ENCODE data around the gene DNAJC24.

Gene DNAJC24

DNA sequence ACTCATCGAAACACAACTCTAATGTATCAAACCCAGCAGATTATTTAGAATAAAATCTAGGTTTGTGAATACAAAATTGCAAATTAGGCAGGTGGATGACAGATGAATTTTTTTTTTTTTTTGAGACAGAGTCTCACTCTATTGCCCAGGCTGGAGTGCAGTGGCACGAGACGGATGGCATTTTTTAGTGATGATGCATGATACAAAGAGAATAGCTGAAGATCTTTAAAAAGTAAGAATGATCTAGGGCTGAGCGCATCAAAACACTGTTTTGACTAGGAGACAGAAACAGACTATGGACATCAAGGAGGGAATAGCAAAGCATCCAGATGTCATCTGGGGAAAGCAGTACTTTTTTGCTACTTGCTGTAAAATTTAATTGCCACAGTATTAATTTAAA, 76.0 kb downstream of the DNAJC24 start:
- Histone ChIP-seq H3K27ac (no peak overlapping the region), H2AFZ (no peak overlapping the region), H3K36me3 (ENCODE audit: control insufficient read depth, insufficient read depth, low read length) (no peaks in the 10 kb centered on the region), H3K79me2 (no peaks in the 10 kb centered on the region), H3K9me3 (ENCODE audit: control insufficient read depth, low read length) (no peaks in the 10 kb centered on the region), H3K4me1 (no peaks in the 10 kb centered on the region), H3K9ac (no peak overlapping the region), H3K4me2 (ENCODE audit: low read length) (no peak overlapping the region), H3K4me3 (ENCODE audit: low read depth, low read length) (no peak overlapping the region), H3K27me3 (ENCODE audit: control insufficient read depth, insufficient read depth, low read length) (no peaks in the 10 kb centered on the region)
- TF ChIP-seq CTCF (IDR thresholded peaks at IDR 0.05) = no peak

DNA sequence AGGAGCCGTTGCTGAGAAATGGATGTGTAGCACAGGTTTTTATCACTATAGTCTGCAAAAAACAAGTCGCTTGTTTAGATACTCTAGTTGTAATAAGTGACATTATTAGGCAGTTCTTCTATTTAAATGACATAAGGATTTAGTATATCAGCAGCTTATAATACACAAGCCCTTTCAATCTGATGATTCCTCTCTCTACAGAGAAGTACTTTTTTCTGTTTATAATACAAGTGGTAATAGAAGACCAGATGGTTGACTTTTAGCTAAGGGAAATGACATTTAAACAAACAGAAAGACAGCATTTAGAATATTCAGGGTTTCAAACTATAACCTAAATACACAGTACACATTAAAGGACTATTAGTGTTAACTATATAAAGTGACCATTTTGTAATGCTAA, 79.4 kb downstream of the DNAJC24 start:
- Histone ChIP-seq H3K4me2 (ENCODE audit: low read length) (no peak overlapping the region), H3K4me3 (ENCODE audit: low read depth, low read length) (no peak overlapping the region), H3K27ac (no peak overlapping the region), H3K36me3 (ENCODE audit: control insufficient read depth, insufficient read depth, low read length) (no peaks in the 10 kb centered on the region), H2AFZ (no peak overlapping the region), H3K9ac (no peak overlapping the region), H3K79me2 (no peaks in the 10 kb centered on the region), H3K9me3 (ENCODE audit: control insufficient read depth, low read length) (no peaks in the 10 kb centered on the region), H3K27me3 (ENCODE audit: control insufficient read depth, insufficient read depth, low read length) (no peaks in the 10 kb centered on the region), H3K4me1 (no peaks in the 10 kb centered on the region)
- TF ChIP-seq CTCF (IDR thresholded peaks at IDR 0.05) = no peak

DNA sequence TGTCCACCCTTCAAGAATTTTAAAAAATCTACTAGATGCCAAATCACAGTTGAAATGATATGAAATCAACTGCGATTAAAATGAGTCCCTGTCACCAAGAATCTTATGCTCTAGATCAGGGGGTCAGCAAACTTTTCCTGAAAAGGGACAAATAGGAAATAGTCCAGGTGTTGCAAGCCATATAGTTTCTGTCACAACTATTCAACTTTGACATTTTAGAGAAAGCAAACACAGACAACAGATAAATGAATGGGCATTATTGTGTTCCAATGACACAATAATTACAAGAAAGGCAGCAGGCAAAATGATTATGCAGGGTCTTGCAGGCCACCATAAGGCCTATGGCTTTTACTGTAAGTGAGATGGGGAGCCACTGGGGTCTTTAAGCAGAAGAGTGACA, 81.2 kb downstream of the DNAJC24 start:
- no peak overlapping the region for H3K27ac ChIP-seq
- H3K4me3 ChIP-seq (ENCODE audit: low read depth, low read length) = no peak overlapping the region
- H3K9me3 ChIP-seq (ENCODE audit: control insufficient read depth, low read length) = no peaks in the 10 kb centered on the region
- no peak overlapping the region for H3K9ac ChIP-seq
- no peak overlapping the region for H3K4me2 ChIP-seq (ENCODE audit: low read length)
- no peak for TF ChIP-seq CTCF (IDR thresholded peaks at IDR 0.05)
- no peaks in the 10 kb centered on the region for H3K36me3 ChIP-seq (ENCODE audit: control insufficient read depth, insufficient read depth, low read length)
- H2AFZ ChIP-seq = no peak overlapping the region
- H3K4me1 ChIP-seq = no peaks in the 10 kb centered on the region
- H3K79me2 ChIP-seq = no peaks in the 10 kb centered on the region
- H3K27me3 ChIP-seq (ENCODE audit: control insufficient read depth, insufficient read depth, low read length) = no peaks in the 10 kb centered on the region

GRCh38 chr11:31455177-31455576, 85.5 kb downstream of the DNAJC24 start:
- Histone ChIP-seq H3K4me2 (ENCODE audit: low read length) (no peak overlapping the region), H2AFZ (no peak overlapping the region), H3K9me3 (ENCODE audit: control insufficient read depth, low read length) (no peaks in the 10 kb centered on the region), H3K4me1 (no peaks in the 10 kb centered on the region), H3K27me3 (ENCODE audit: control insufficient read depth, insufficient read depth, low read length) (no peaks in the 10 kb centered on the region), H3K4me3 (ENCODE audit: low read depth, low read length) (no peak overlapping the region), H3K9ac (no peak overlapping the region), H3K79me2 (no peaks in the 10 kb centered on the region), H3K27ac (no peak overlapping the region), H3K36me3 (ENCODE audit: control insufficient read depth, insufficient read depth, low read length) (no peaks in the 10 kb centered on the region)
- no peak for TF ChIP-seq CTCF (IDR thresholded peaks at IDR 0.05)

DNA sequence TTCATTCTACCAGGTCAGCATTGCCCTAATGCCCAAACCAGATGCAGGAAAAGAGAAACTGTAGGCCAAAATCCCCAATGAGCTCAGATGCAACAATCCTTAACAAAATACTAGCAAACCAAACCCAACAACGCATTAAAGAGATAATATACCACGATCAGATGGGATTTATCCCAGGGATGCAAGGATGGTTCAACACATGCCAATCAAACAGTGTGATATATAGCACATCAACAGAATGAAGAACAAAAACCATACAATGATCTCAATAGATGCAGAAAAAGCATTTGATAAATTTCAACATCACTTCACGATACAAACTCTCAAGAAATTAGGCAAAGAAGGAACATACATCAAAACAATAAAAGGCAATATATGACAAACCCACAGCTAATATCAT, 94.8 kb downstream of the DNAJC24 start:
- H3K36me3 ChIP-seq (ENCODE audit: control insufficient read depth, insufficient read depth, low read length) = no peaks in the 10 kb centered on the region
- H3K79me2 ChIP-seq = no peaks in the 10 kb centered on the region
- TF ChIP-seq CTCF (IDR thresholded peaks at IDR 0.05) = no peak
- H3K4me1 ChIP-seq = no peaks in the 10 kb centered on the region
- no peak overlapping the region for H3K4me3 ChIP-seq (ENCODE audit: low read depth, low read length)
- H3K9ac ChIP-seq = no peak overlapping the region
- H3K27ac ChIP-seq = no peak overlapping the region
- H3K4me2 ChIP-seq (ENCODE audit: low read length) = no peak overlapping the region
- no peaks in the 10 kb centered on the region for H3K9me3 ChIP-seq (ENCODE audit: control insufficient read depth, low read length)
- H2AFZ ChIP-seq = no peak overlapping the region
- no peaks in the 10 kb centered on the region for H3K27me3 ChIP-seq (ENCODE audit: control insufficient read depth, insufficient read depth, low read length)

All from parathyroid adenoma (tissue), 2 donors.